Keratinocyte (primary cell): Measurements from ENCODE around the gene AMZ1. TPM values are rescaled to one million over a fixed set of nuclear protein-coding genes. Genes with fewer than 3 reads are reported as not detected.

Source experiments
- DNase-seq: peaks from one replicate; pipeline ENCODE4 v3.0.0-alpha.2; 2011; ENCODE audit warnings: low read depth, missing footprints, low spot score
- FAIRE-seq: peaks from 2 replicates; lab custom pipeline; 2011; peaks lifted over from hg19 to GRCh38; lab: Jason Lieb, UNC
- H2AFZ ChIP-seq: 2 replicates; pipeline ENCODE4 v1.6.0; 2012; ENCODE audit warnings: low read length, control low read depth, inconsistent platforms; ENCODE audit not compliant: control insufficient read depth
- H3K27ac ChIP-seq: 2 replicates; pipeline ENCODE4 v1.5.1; 2011; ENCODE audit warnings: low read length; ENCODE audit not compliant: control insufficient read depth, insufficient read depth
- H3K27me3 ChIP-seq: 3 replicates; pipeline ENCODE4 v1.6.0; 2011; ENCODE audit warnings: low read length; ENCODE audit not compliant: control insufficient read depth, insufficient read depth; ENCODE audit errors: extremely low read depth
- H3K36me3 ChIP-seq, 2 experiments: 2 replicates in 1 of 2; 3 replicates in 1 of 2; pipeline ENCODE4 v1.5.1; 2011; ENCODE audit warnings: low read length in 2 of 2, mild to moderate bottlenecking in 1 of 2; ENCODE audit not compliant: control insufficient read depth in 2 of 2, insufficient read depth in 2 of 2; ENCODE audit errors: extremely low read depth in 1 of 2
- H3K4me1 ChIP-seq: 3 replicates; pipeline ENCODE4 v1.5.1; 2011; ENCODE audit warnings: low read length; ENCODE audit not compliant: control insufficient read depth, insufficient read depth; ENCODE audit errors: extremely low read depth
- H3K4me2 ChIP-seq: 3 replicates; pipeline ENCODE4 v1.6.0; 2011; ENCODE audit warnings: low read depth, low read length; ENCODE audit not compliant: control insufficient read depth, insufficient read depth; ENCODE audit errors: extremely low read depth
- H3K4me3 ChIP-seq, 3 experiments: fragments of 200-600 bp in 1 of 3; sonication (generic) in 1 of 3; 2 replicates in 2 of 3; 3 replicates in 1 of 3; pipeline ENCODE4 v1.5.1; 2011 to 2016; ENCODE audit warnings: low read length in 3 of 3, mild to moderate bottlenecking in 3 of 3, control low read depth in 2 of 3, inconsistent platforms in 1 of 3, low read depth in 1 of 3, mixed read lengths in 1 of 3, mixed run types in 1 of 3, moderate library complexity in 1 of 3; ENCODE audit not compliant: control insufficient read depth in 2 of 3, insufficient read depth in 2 of 3; ENCODE audit errors: extremely low read depth in 1 of 3
- H3K79me2 ChIP-seq: 2 replicates; pipeline ENCODE4 v1.6.0; 2012; ENCODE audit warnings: low read length; ENCODE audit not compliant: control insufficient read depth, insufficient read depth
- H3K9ac ChIP-seq: 3 replicates; pipeline ENCODE4 v1.6.0; 2011; ENCODE audit warnings: low read length; ENCODE audit not compliant: control insufficient read depth, insufficient read depth; ENCODE audit errors: extremely low read depth
- H3K9me1 ChIP-seq: 3 replicates; pipeline ENCODE4 v1.6.0; 2011; ENCODE audit warnings: low read length; ENCODE audit not compliant: control insufficient read depth, insufficient read depth; ENCODE audit errors: extremely low read depth
- H3K9me3 ChIP-seq: 2 replicates; pipeline ENCODE4 v1.5.1; 2012; ENCODE audit warnings: low read depth, low read length; ENCODE audit not compliant: control insufficient read depth
- H4K20me1 ChIP-seq: 3 replicates; pipeline ENCODE4 v1.6.0; 2011; ENCODE audit warnings: low read length; ENCODE audit not compliant: control insufficient read depth, insufficient read depth; ENCODE audit errors: extremely low read depth
- EZH2 ChIP-seq: IDR thresholded peaks from one replicate; pipeline ENCODE4 v1.6.1; 2012; ENCODE audit warnings: inconsistent platforms, mild to moderate bottlenecking, low read length, moderate library complexity
- dilution Hi-C: fragments of 300-500 bp; cut with MboI; formaldehyde crosslinking; loops from one replicate; pipeline ENCODE4 v1.7.0; 2020; ENCODE audit warnings: low sequenced_read_pairs; ENCODE audit not compliant: extremely low pct_ligation_motif_present
- polyA plus RNA-seq, 5 experiments: library from polyadenylated mRNA; depleted of rRNA in 3 of 5; stranded (reverse) in 3 of 5; stranded (forward) in 1 of 5; unstranded in 1 of 5; fragments of >200 nt; gene quantifications; 1 replicate in 1 of 5; 2 replicates in 3 of 5; 3 replicates in 1 of 5; pipeline versions ENCODE4 v1.2.1 to v1.2.3, GENCODE V29; 2011 to 2012; ENCODE audit warnings: missing spikeins in 2 of 5, low read depth in 1 of 5, low replicate concordance in 1 of 5
- TF ChIP-seq, protein P1 (sequence below), 3 experiments: IDR thresholded peaks in 1 of 3; conservative IDR thresholded peaks in 1 of 3; optimal IDR thresholded peaks in 1 of 3; 2 replicates in 2 of 3; 3 replicates in 1 of 3; pipeline versions ENCODE3 to v1.5.1; 2011; ENCODE audit warnings: low read length in 3 of 3, mild to moderate bottlenecking in 3 of 3, moderate library complexity in 2 of 3, control low read depth in 1 of 3, inconsistent platforms in 1 of 3; ENCODE audit not compliant: insufficient read depth in 2 of 3; ENCODE audit errors: extremely low read depth in 1 of 3

AMZ1 gene
- polyA plus RNA-seq, 1 donor (not counting 4 experiments of a cell fraction or from before 2014, with no cell fraction given) = 0.04 TPM

DNA sequence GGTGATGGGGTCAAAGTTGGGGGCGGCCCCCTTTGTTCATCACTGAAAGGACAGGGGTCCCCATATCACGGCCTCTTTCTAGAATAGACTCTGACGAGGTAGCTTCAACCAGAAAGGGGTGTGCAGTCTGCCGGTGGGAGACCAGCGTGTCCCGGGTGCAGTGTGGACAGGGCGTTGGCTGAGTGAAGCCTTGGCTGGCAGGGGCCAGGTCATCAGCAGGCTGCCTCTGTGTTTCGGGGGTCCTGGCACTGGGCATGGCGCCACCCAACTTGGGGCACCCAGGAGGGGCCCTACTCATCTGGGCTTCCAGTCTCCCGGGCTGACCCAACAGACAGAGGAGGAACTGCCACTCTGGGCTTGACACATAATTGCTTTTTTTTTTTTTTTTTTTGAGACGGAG is 3.5 kb upstream of the AMZ1 start:
- dilution Hi-C loops = no loop called here
- no peaks in the 10 kb centered on the region for H3K9me3 ChIP-seq
- FAIRE-seq = no peak
- H3K4me2 ChIP-seq = no peak overlapping the region
- no peak overlapping the region for H3K4me3 ChIP-seq
- H3K27me3 ChIP-seq = peaks cover 48% of the 10 kb centered on the region
- no peaks in the 10 kb centered on the region for H3K79me2 ChIP-seq
- no peaks in the 10 kb centered on the region for H3K9me1 ChIP-seq
- no peak overlapping the region for H3K27ac ChIP-seq
- H4K20me1 ChIP-seq = peaks cover 2% of the 10 kb centered on the region
- no peak overlapping the region for H2AFZ ChIP-seq
- H3K9ac ChIP-seq = no peak overlapping the region
- peaks cover 4% of the 10 kb centered on the region for H3K4me1 ChIP-seq
- no peak for DNase-seq
- H3K36me3 ChIP-seq = no peaks in the 10 kb centered on the region
- TF ChIP-seq, protein P1, sequence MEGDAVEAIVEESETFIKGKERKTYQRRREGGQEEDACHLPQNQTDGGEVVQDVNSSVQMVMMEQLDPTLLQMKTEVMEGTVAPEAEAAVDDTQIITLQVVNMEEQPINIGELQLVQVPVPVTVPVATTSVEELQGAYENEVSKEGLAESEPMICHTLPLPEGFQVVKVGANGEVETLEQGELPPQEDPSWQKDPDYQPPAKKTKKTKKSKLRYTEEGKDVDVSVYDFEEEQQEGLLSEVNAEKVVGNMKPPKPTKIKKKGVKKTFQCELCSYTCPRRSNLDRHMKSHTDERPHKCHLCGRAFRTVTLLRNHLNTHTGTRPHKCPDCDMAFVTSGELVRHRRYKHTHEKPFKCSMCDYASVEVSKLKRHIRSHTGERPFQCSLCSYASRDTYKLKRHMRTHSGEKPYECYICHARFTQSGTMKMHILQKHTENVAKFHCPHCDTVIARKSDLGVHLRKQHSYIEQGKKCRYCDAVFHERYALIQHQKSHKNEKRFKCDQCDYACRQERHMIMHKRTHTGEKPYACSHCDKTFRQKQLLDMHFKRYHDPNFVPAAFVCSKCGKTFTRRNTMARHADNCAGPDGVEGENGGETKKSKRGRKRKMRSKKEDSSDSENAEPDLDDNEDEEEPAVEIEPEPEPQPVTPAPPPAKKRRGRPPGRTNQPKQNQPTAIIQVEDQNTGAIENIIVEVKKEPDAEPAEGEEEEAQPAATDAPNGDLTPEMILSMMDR (optimal IDR thresholded peaks at IDR 0.05 in 1 of 3, IDR thresholded peaks at IDR 0.05 in 1 of 3, conservative IDR thresholded peaks at IDR 0.05 in 1 of 3; ENCODE audit: extremely low read depth in 1 of 3, insufficient read depth in 2 of 3, low read length in 3 of 3) = no peak
- TF ChIP-seq EZH2 = no peak

GRCh38 chr7:2686101-2686500 is 1.9 kb upstream of the AMZ1 start:
- Histone ChIP-seq H2AFZ (no peak overlapping the region), H3K36me3 (no peaks in the 10 kb centered on the region), H3K27ac (no peak overlapping the region), H3K9ac (no peak overlapping the region), H3K4me3 (no peak overlapping the region), H3K79me2 (no peaks in the 10 kb centered on the region), H3K9me1 (no peaks in the 10 kb centered on the region), H3K27me3 (peaks cover 47% of the 10 kb centered on the region), H4K20me1 (no peaks in the 10 kb centered on the region), H3K4me2 (no peak overlapping the region), H3K4me1 (peaks cover 9% of the 10 kb centered on the region), H3K9me3 (no peaks in the 10 kb centered on the region)
- FAIRE-seq = no peak
- dilution Hi-C loops = no loop called here
- DNase-seq = no peak
- no peak for TF ChIP-seq EZH2
- TF ChIP-seq, protein P1 (optimal IDR thresholded peaks at IDR 0.05 in 1 of 3, IDR thresholded peaks at IDR 0.05 in 1 of 3, conservative IDR thresholded peaks at IDR 0.05 in 1 of 3; ENCODE audit: extremely low read depth in 1 of 3, insufficient read depth in 2 of 3, low read length in 3 of 3) = no peak
